NCI-H2196 treated with DMSO at 0.1 percent for 48 hours (cell line): ENCODE measurements around the gene CHKA.

Experiments used
- DNase-seq: peaks from one replicate; lab custom pipeline; 2025; ENCODE audit not compliant: unreplicated experiment; lab: John Stamatoyannopoulos, UW

CHKA gene

GRCh38 chr11:68015467-68015866, 105.7 kb downstream of the CHKA start:
- DNase-seq = no peak

- no peak for DNase-seq
Measured at GRCh38 chr11:68014947-68015447, 106.2 kb downstream of the CHKA start.

- no peak for DNase-seq
Measured at GRCh38 chr11:68014157-68014946, 106.8 kb downstream of the CHKA start.

- no peak for DNase-seq
Measured at GRCh38 chr11:68013611-68014156, 107.5 kb downstream of the CHKA start.

- no peak for DNase-seq
Measured at GRCh38 chr11:68012843-68013610, 108.2 kb downstream of the CHKA start.

- DNase-seq = no peak
Measured at GRCh38 chr11:68012044-68012842, 108.9 kb downstream of the CHKA start.

GRCh38 chr11:68011051-68011943, 109.9 kb downstream of the CHKA start:
- no peak for DNase-seq

- DNase-seq = no peak
Measured at GRCh38 chr11:68010090-68011041, 110.8 kb downstream of the CHKA start, which contains the start of gene ALDH3B1. Gene ALDH3B1 (plus strand): TSS chr11:68010327. CDS start chr11:68015298, 4,971 bp downstream.

GRCh38 chr11:68009391-68010089, 111.6 kb downstream of the CHKA start:
- DNase-seq = no peak

- DNase-seq = no peak
Measured at GRCh38 chr11:68008381-68009337, 112.5 kb downstream of the CHKA start.

- no peak for DNase-seq
Measured at GRCh38 chr11:68007498-68008380, 113.4 kb downstream of the CHKA start.

- no peak for DNase-seq
Measured at GRCh38 chr11:68006606-68007166, 114.5 kb downstream of the CHKA start.

GRCh38 chr11:68004551-68005335, 116.4 kb downstream of the CHKA start:
- no peak for DNase-seq

GRCh38 chr11:68003846-68004550, 117.2 kb downstream of the CHKA start, which contains the start of gene UNC93B1:
Gene UNC93B1 (minus strand): TSS chr11:68004097. CDS start chr11:68004043, 54 bp downstream.
- peak; percentile 58 for DNase-seq
